Stimulated activated CD4-positive, alpha-beta T cell treated with anti-CD3 and anti-CD28 coated beads, Interleukin-1b, Interleukin-23, amount 100 ng/mL, for 48 hours (primary cell): ENCODE results near the gene TRABD.

Experiments
- DNase-seq: peaks from one replicate; pipeline ENCODE4 v3.0.0-alpha.2; 2020

TRABD gene

GRCh38 chr22:50246242-50247175 is 60.8 kb downstream of the TRABD start:
- no peak for DNase-seq

- no peak for DNase-seq
These were observed 62.0 kb downstream of the TRABD start for GRCh38 chr22:50247748-50248147.

GRCh38 chr22:50248196-50249081 is 62.7 kb downstream of the TRABD start:
- no peak for DNase-seq
